WERI-Rb-1 (cell line): Measurements from ENCODE around the gene WDR41.
"Not testable (repeated sequence)": the region's sequence is repeated elsewhere in the genome, so short reads cannot be mapped to it uniquely, and the experiment has no call there.

Experiments
- DNase-seq: peaks from one replicate; pipeline ENCODE4 v3.0.0-alpha.2; 2020
- H3K27ac ChIP-seq: fragments of 250-450 bp; sonication (Bioruptor Pico); 2 replicates; pipeline ENCODE4 v1.5.1; 2020; ENCODE audit warnings: mild to moderate bottlenecking, moderate library complexity
- H3K27me3 ChIP-seq: fragments of 250-450 bp; sonication (Bioruptor Pico); 2 replicates; pipeline ENCODE4 v1.5.1; 2021; ENCODE audit warnings: mild to moderate bottlenecking, low read depth, moderate library complexity; ENCODE audit not compliant: insufficient read depth, severe bottlenecking
- H3K36me3 ChIP-seq: fragments of 250-450 bp; sonication (Bioruptor Pico); 2 replicates; pipeline ENCODE4 v1.5.1; 2020; ENCODE audit warnings: mild to moderate bottlenecking, moderate library complexity
- H3K4me3 ChIP-seq: 2 replicates; pipeline ENCODE4 v1.5.1; 2011; ENCODE audit warnings: low read depth, mild to moderate bottlenecking, control low read depth, low read length
- H3K9me3 ChIP-seq: fragments of 250-450 bp; sonication (Bioruptor Pico); 2 replicates; pipeline ENCODE4 v1.5.1; 2021; ENCODE audit warnings: mild to moderate bottlenecking, moderate library complexity; ENCODE audit not compliant: severe bottlenecking
- CTCF ChIP-seq: IDR thresholded peaks from 2 replicates; pipeline ENCODE4 v1.5.1; 2011; ENCODE audit warnings: low read depth, mild to moderate bottlenecking, control low read depth, inconsistent platforms, low read length

WDR41 gene

GRCh38 chr5:77499973-77500372 is 7.9 kb upstream of the WDR41 start:
- Histone ChIP-seq H3K36me3 (no peaks in the 10 kb centered on the region), H3K27ac (no peak overlapping the region), H3K4me3 (no peak overlapping the region), H3K27me3 (no peaks in the 10 kb centered on the region), H3K9me3 (no peaks in the 10 kb centered on the region)
- no peak for DNase-seq
- TF ChIP-seq CTCF, result no peak

- no peak for DNase-seq
- TF ChIP-seq CTCF, result no peak
- H3K9me3 ChIP-seq, result no peaks in the 10 kb centered on the region
- no peaks in the 10 kb centered on the region for H3K36me3 ChIP-seq
- H3K27me3 ChIP-seq, result no peaks in the 10 kb centered on the region
- no peak overlapping the region for H3K4me3 ChIP-seq
- H3K27ac ChIP-seq, result no peak overlapping the region
Measured at GRCh38 chr5:77499441-77499840, 7.3 kb upstream of the WDR41 start.

GRCh38 chr5:77498952-77499351 is 6.8 kb upstream of the WDR41 start:
- Histone ChIP-seq H3K27me3 (no peaks in the 10 kb centered on the region), H3K4me3 (no peak overlapping the region), H3K36me3 (no peaks in the 10 kb centered on the region), H3K27ac (no peak overlapping the region), H3K9me3 (no peaks in the 10 kb centered on the region)
- no peak for TF ChIP-seq CTCF
- DNase-seq, result no peak

- no peaks in the 10 kb centered on the region for H3K27me3 ChIP-seq
- no peak for TF ChIP-seq CTCF
- H3K9me3 ChIP-seq, result no peaks in the 10 kb centered on the region
- H3K27ac ChIP-seq, result no peak overlapping the region
- no peak overlapping the region for H3K4me3 ChIP-seq
- no peak for DNase-seq
- H3K36me3 ChIP-seq, result no peaks in the 10 kb centered on the region
Measured at GRCh38 chr5:77494935-77495334, 2.8 kb upstream of the WDR41 start.

- Histone ChIP-seq H3K27ac (peak overlapping the region; percentile 92; the same call in 1 of the 2 replicates), H3K4me3 (no peak overlapping the region; the same call in 1 of the 2 replicates), H3K27me3 (no peaks in the 10 kb centered on the region), H3K36me3 (peaks cover 5% of the 10 kb centered on the region; the same call in 1 of the 2 replicates), H3K9me3 (no peaks in the 10 kb centered on the region)
- no peak for DNase-seq
- no peak for TF ChIP-seq CTCF
Measured at GRCh38 chr5:77492653-77493000, 511 bp upstream of the WDR41 start.

- peak overlapping the region; percentile 85 for H3K4me3 ChIP-seq
- DNase-seq, H3K36me3 ChIP-seq, H3K27me3 ChIP-seq, H3K27ac ChIP-seq, H3K9me3 ChIP-seq: not testable (repeated sequence)
Measured at GRCh38 chr5:77490741-77491344, 1.3 kb downstream of the WDR41 start.
